A549 (cell line): ENCODE data around the gene EXOG. TPM values are rescaled to one million over a fixed set of nuclear protein-coding genes. Genes with fewer than 3 reads are reported as not detected.

ENCODE experiments used
- ATAC-seq, 2 experiments: fragments of 200-7000 bp in 1 of 2; fragments of >200 bp in 1 of 2; cut with Nextera tagmentation in 1 of 2; cut with Tn5 transposase in 1 of 2; 3 replicates each; pipeline versions ENCODE4 v1.8.0 to v1.9.1; 2018 to 2020; ENCODE audit warnings: mild to moderate bottlenecking in 1 of 2, moderate library complexity in 1 of 2
- CTCF ChIA-PET: fragments of 300-600 bp; sonication (Branson Sonifier 250); formaldehyde crosslinking; extraction: SDS; loops from one replicate; lab custom pipeline; 2021; ENCODE audit warnings: antibody characterized with exemption, inconsistent platforms; lab: Yijun Ruan, JAX
- POLR2A ChIA-PET: fragments of 350-600 bp; formaldehyde crosslinking; extraction: SDS; loops from one replicate; lab custom pipeline; 2021; ENCODE audit warnings: antibody characterized with exemption, inconsistent platforms; lab: Yijun Ruan, JAX
- DNase-seq, 2 experiments: peaks; one replicate each; pipeline versions ENCODE4 v3.0.0 to v3.0.0-alpha.2; 2011 to 2016; ENCODE audit warnings: low read depth in 1 of 2, low spot score in 1 of 2
- FAIRE-seq: peaks from 2 replicates; lab custom pipeline; 2011; peaks lifted over from hg19 to GRCh38; lab: Jason Lieb, UNC
- H3K27ac ChIP-seq, 2 experiments: fragments of >200 bp; sonication (Bioruptor Twin); formaldehyde crosslinking; 3 replicates each; pipeline ENCODE4 v1.5.1; 2016 to 2017
- H3K4me1 ChIP-seq: fragments of >200 bp; sonication (Bioruptor Twin); formaldehyde crosslinking; 3 replicates; pipeline ENCODE4 v1.6.1; 2016
- H3K4me2 ChIP-seq: fragments of >200 bp; sonication (Bioruptor Twin); formaldehyde crosslinking; 3 replicates; pipeline ENCODE4 v1.6.1; 2016
- H3K4me3 ChIP-seq: fragments of >200 bp; sonication (Bioruptor Twin); formaldehyde crosslinking; 3 replicates; pipeline ENCODE4 v1.5.1; 2016
- H3K9me3 ChIP-seq: fragments of >200 bp; sonication (Bioruptor Twin); formaldehyde crosslinking; 3 replicates; pipeline ENCODE4 v1.6.1; 2016
- BCL3 ChIP-seq: fragments of >200 bp; sonication (Bioruptor Twin); formaldehyde crosslinking; IDR thresholded peaks from 3 replicates; pipeline ENCODE4 v1.6.1; 2016
- CBX2 ChIP-seq: fragments of 200-600 bp; sonication (generic); IDR thresholded peaks from 2 replicates; pipeline ENCODE4 v1.6.1; 2016; ENCODE audit warnings: low read depth, mild to moderate bottlenecking, borderline replicate concordance
- CHD2 ChIP-seq: fragments of 150-350 bp; IDR thresholded peaks from 2 replicates; pipeline ENCODE4 v1.6.1; 2014; ENCODE audit warnings: low read length; ENCODE audit not compliant: partially characterized antibody
- EHMT2 ChIP-seq: fragments of 200-600 bp; sonication (generic); IDR thresholded peaks from 2 replicates; pipeline ENCODE4 v1.6.1; 2016; ENCODE audit warnings: antibody characterized with exemption, low read depth, mild to moderate bottlenecking, moderate library complexity
- ELK1 ChIP-seq: fragments of 150-350 bp; IDR thresholded peaks from 2 replicates; pipeline ENCODE4 v1.6.1; 2014; ENCODE audit warnings: low read depth, mild to moderate bottlenecking, low read length
- ESRRA ChIP-seq: fragments of 150-350 bp; IDR thresholded peaks from 2 replicates; pipeline ENCODE4 v1.6.1; 2014; ENCODE audit warnings: mild to moderate bottlenecking, low read length, borderline replicate concordance
- FOSB ChIP-seq: fragments of 250-450 bp; sonication (Bioruptor Pico); IDR thresholded peaks from 2 replicates; pipeline ENCODE4 v1.5.0; 2020; ENCODE audit warnings: mild to moderate bottlenecking, moderate library complexity
- FOXS1 ChIP-seq: fragments of 250-450 bp; sonication (Bioruptor Pico); IDR thresholded peaks from 2 replicates; pipeline ENCODE4 v1.5.0; 2020; ENCODE audit warnings: mild to moderate bottlenecking, moderate library complexity
- GATA3 ChIP-seq: IDR thresholded peaks from 2 replicates; pipeline ENCODE4 v1.6.1; 2012; ENCODE audit warnings: borderline replicate concordance
- HDAC2 ChIP-seq: fragments of 200-600 bp; sonication (generic); IDR thresholded peaks from 2 replicates; pipeline ENCODE4 v1.6.1; 2016
- HEYL ChIP-seq: fragments of 250-450 bp; sonication (Bioruptor Pico); IDR thresholded peaks from 2 replicates; pipeline ENCODE4 v1.8.0; 2021; ENCODE audit warnings: mild to moderate bottlenecking, moderate library complexity
- HOXA7 ChIP-seq: fragments of 250-450 bp; sonication (Bioruptor Pico); IDR thresholded peaks from 2 replicates; pipeline ENCODE4 v1.5.0; 2020; ENCODE audit warnings: mild to moderate bottlenecking, moderate library complexity
- HOXB5 ChIP-seq: fragments of 250-450 bp; sonication (Bioruptor Pico); IDR thresholded peaks from 2 replicates; pipeline ENCODE4 v1.5.0; 2020; ENCODE audit warnings: mild to moderate bottlenecking, moderate library complexity
- MAFK ChIP-seq: fragments of 450-650 bp; IDR thresholded peaks from 2 replicates; pipeline ENCODE4 v1.6.1; 2014; ENCODE audit not compliant: partially characterized antibody
- POLR2A ChIP-seq: IDR thresholded peaks from 2 replicates; pipeline ENCODE4 v1.6.1; 2012; ENCODE audit warnings: mild to moderate bottlenecking, low read length
- RCOR1 ChIP-seq: fragments of 150-350 bp; IDR thresholded peaks from 2 replicates; pipeline ENCODE4 v1.6.1; 2014; ENCODE audit warnings: antibody characterized with exemption, low read length, low read depth
- REST ChIP-seq: fragments of 200-600 bp; sonication (generic); IDR thresholded peaks from 2 replicates; pipeline ENCODE4 v1.6.1; 2016; ENCODE audit warnings: antibody characterized with exemption, mild to moderate bottlenecking, moderate library complexity
- RFX5 ChIP-seq: fragments of 450-650 bp; IDR thresholded peaks from 2 replicates; pipeline ENCODE4 v1.7.1; 2014; ENCODE audit warnings: antibody characterized with exemption, mild to moderate bottlenecking, moderate library complexity
- RNF2 ChIP-seq: fragments of 200-600 bp; sonication (generic); IDR thresholded peaks from 2 replicates; pipeline ENCODE4 v1.6.1; 2016; ENCODE audit warnings: low read depth, mild to moderate bottlenecking, antibody characterized with exemption, moderate library complexity, borderline replicate concordance
- SREBF2 ChIP-seq: fragments of 450-650 bp; IDR thresholded peaks from 2 replicates; pipeline ENCODE4 v1.6.1; 2014; ENCODE audit warnings: mild to moderate bottlenecking, moderate library complexity
- TP53 ChIP-seq: fragments of 250-450 bp; sonication (Bioruptor Pico); IDR thresholded peaks from 2 replicates; pipeline ENCODE4 v1.5.0; 2021; ENCODE audit warnings: mild to moderate bottlenecking, moderate library complexity
- USF2 ChIP-seq: fragments of 450-650 bp; IDR thresholded peaks from 2 replicates; pipeline ENCODE4 v1.6.1; 2014; ENCODE audit warnings: antibody characterized with exemption
- ZNF302 ChIP-seq: fragments of 250-450 bp; sonication (Bioruptor Pico); IDR thresholded peaks from 2 replicates; pipeline ENCODE4 v1.9.0; 2021; ENCODE audit warnings: inconsistent platforms, mild to moderate bottlenecking, moderate library complexity
- WGBS: methylation state at CpG from one replicate; pipeline ENCODE4 v1.1.6; 2017; ENCODE audit errors: missing lambda C conversion rate; 5-methylcytosine and 5-hydroxymethylcytosine counted together
- polyA plus RNA-seq, 4 experiments: library from polyadenylated mRNA; depleted of rRNA in 3 of 4; stranded (reverse); fragments of >200 nt; fragmentation: RNase III in 1 of 4; extraction: RNeasy Plus Mini Kit Qiagen cat#74134 plus additional on column Dnase treatment in 1 of 4; gene quantifications; 2 replicates in 3 of 4; 3 replicates in 1 of 4; pipeline ENCODE4 v1.2.3, GENCODE V29; 2011 to 2017

Gene EXOG
- polyA plus RNA-seq, 2 of the 4 experiments (the other 2 are of a cell fraction): 11.2 to 17.1 TPM

GRCh38 chr3:38573556-38573955 lies 77.4 kb downstream of the EXOG start:
- ChIA-PET POLR2A (no interaction called here), CTCF (no interaction called here)
- Histone ChIP-seq H3K4me2 (no peak overlapping the region), H3K9me3 (peaks cover 4% of the 10 kb centered on the region; the same call in 1 of the 3 replicates), H3K4me1 (no peaks in the 10 kb centered on the region), H3K4me3 (no peak overlapping the region), H3K27ac (no peak overlapping the region)
- WGBS: 13% methylated on average over 3 of the region's 3 CpGs
- no peak for TF ChIP-seq HOXA7 (CRISPR knock-in tag)
- no peak for TF ChIP-seq HDAC2
- TF ChIP-seq ESRRA: no peak
- no peak for TF ChIP-seq FOSB (CRISPR knock-in tag)
- no peak for TF ChIP-seq RCOR1
- no peak for TF ChIP-seq REST
- TF ChIP-seq EHMT2: no peak
- no peak for TF ChIP-seq CHD2
- no peak for TF ChIP-seq POLR2A
- no peak for TF ChIP-seq HOXB5
- no peak for TF ChIP-seq SREBF2
- no peak for TF ChIP-seq FOXS1
- TF ChIP-seq ELK1: no peak
- no peak for TF ChIP-seq USF2
- DNase-seq (no peak), ATAC-seq (no peak), FAIRE-seq (no peak)

- Histone ChIP-seq H3K9me3 (peaks cover 4% of the 10 kb centered on the region; the same call in 1 of the 3 replicates), H3K4me1 (no peaks in the 10 kb centered on the region), H3K4me3 (no peak overlapping the region), H3K4me2 (no peak overlapping the region), H3K27ac (no peak overlapping the region)
- no peak for TF ChIP-seq RCOR1
- no peak for TF ChIP-seq HOXA7 (CRISPR knock-in tag)
- TF ChIP-seq MAFK: no peak
- no peak for TF ChIP-seq EHMT2
- TF ChIP-seq ZNF302 (CRISPR knock-in tag): no peak
- no peak for TF ChIP-seq CBX2
- TF ChIP-seq BCL3: no peak
- no peak for TF ChIP-seq POLR2A
- no peak for TF ChIP-seq FOSB (CRISPR knock-in tag)
- no peak for TF ChIP-seq HEYL (CRISPR knock-in tag)
- TF ChIP-seq RFX5: no peak
- no peak for TF ChIP-seq GATA3
- TF ChIP-seq USF2: no peak
- TF ChIP-seq RNF2: no peak
- TF ChIP-seq REST: no peak
- no peak for TF ChIP-seq TP53 (CRISPR knock-in tag)
- FAIRE-seq: no peak
- ChIA-PET CTCF (interaction anchor here (1.5 kb wide), 1 partner anchor 54 kb away, joined by 3 read pairs; no protein-coding TSS in a partner anchor), POLR2A (no interaction called here)
- ATAC-seq: peak; percentile 15 to 37; a peak in 1 of 6 replicates
- DNase-seq: no peak
- WGBS: 40% methylated on average over 6 of the region's 6 CpGs
These were observed 78.5 kb downstream of the EXOG start for GRCh38 chr3:38574411-38575278.
